Glomerular visceral epithelial cell (primary cell): ENCODE results near the gene DOCK9.

ENCODE experiments used
- DNase-seq: peaks from one replicate; pipeline ENCODE4 v3.0.0-alpha.2; 2016; ENCODE audit errors: extremely low spot score

Gene DOCK9

GRCh38 chr13:98945863-98946605, 31.8 kb downstream of the DOCK9 start:
- no peak for DNase-seq

DNA sequence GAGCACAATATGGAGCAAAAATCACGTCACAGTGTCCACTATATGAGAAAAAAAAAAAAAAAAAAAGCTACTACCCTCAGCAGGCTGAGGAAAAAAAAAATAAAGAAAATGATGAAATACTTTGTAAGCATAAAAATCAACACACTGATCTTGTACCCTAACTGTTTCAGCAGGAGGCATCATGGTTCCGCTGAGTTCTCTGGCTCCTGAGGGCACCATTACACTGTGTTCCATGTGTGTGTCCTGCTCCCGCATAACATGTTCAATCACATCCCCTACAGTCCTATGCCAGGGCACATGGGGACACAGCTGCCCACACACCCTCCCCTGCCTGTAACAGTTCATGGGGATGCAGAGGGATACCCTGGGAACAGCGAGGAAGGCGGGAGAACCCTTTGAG, 33.5 kb downstream of the DOCK9 start:
- no peak for DNase-seq

- no peak for DNase-seq
Measured at GRCh38 chr13:98942997-98943396, 34.9 kb downstream of the DOCK9 start.

DNA sequence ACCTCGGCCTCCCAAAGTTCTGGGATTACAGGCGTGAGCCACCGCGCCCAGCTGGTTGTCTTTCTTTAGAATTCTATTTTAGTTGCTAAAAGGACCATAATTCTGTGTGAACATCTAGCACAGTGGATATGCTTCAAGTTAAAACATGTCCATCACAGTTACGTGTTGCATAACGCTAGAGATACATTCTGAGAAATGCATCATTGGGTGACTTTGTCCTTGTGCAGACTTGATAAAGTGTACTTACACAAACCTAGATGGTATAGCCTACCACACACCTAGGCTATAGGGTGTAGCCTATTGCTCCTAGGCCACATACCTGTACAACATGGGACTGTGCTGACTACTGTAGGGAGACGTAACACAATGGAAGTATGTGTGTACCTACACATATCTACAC, 35.4 kb downstream of the DOCK9 start:
- DNase-seq, result no peak

GRCh38 chr13:98941536-98941935, 36.3 kb downstream of the DOCK9 start:
- no peak for DNase-seq

DNA sequence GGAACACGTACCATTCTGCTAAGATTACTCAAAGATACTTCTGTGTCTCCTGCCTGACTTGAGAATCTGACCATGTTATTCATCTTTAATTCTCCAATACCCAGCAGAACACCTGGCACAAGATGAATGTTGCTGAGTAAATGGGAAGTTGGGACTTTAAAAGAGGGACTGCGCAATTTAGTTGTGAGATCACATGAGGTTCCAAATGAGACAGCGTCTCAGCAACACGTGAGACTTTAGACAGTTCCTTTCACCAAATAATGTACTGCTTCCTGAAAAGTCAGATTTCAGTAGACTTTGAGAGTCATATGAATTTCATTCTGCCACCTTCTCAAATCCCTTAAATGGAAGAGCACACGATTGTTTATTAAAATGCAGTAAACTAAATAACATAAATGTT, 36.7 kb downstream of the DOCK9 start:
- DNase-seq, result no peak

DNA sequence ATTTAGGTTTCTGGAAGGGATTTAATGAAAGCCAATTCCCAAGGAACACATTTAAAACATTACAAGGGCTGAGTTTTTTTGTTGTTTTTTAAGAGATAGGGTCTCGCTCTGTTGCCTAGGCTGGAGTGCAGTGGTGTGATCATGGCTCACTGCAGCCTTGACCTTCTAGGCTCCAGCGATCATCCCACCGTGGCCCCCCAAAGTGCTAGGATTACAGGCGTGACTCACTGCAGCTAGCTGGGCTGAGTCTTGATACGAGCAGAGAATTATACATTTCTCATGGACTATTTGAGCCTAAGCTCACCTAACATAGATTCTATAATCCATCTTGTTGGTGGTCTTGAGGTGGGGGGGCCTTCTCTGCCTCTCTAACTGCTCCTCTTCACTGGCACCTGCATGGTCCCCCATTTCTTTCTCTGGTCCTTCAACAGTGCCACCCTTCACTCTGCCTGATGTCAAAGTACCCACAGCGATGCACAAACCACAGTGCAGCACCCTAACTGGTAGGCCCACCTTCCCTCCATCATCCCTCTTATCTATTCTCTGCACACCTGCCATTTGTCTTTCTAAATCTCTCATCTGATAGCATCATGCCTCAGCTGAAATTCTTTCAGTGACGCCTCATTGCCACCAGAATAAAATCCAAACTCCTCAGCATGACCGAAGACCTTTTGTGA, 37.4 kb downstream of the DOCK9 start:
- DNase-seq, result no peak

GRCh38 chr13:98939660-98940191, 38.1 kb downstream of the DOCK9 start:
- no peak for DNase-seq

DNA sequence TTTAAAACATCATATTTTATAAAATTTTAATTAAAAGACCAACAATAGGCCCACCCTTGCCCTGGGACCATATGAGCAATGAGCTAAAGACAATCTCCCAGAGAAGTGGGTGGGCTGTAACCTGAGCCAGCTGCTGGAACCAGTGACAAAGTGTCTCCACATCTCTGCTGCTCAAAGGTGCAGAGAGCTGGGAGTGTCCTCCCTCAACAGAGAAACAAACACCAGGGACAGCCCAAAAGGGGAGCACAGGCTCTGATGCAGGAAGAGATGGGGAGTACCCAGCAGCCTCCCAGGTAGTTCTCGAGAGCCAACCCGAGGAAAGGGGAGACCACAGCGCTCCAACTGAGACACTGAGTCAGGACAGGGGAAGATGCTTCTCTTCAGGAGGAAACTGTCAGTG, 39.1 kb downstream of the DOCK9 start:
- DNase-seq, result no peak

GRCh38 chr13:98937911-98938381, 39.9 kb downstream of the DOCK9 start:
- no peak for DNase-seq

DNA sequence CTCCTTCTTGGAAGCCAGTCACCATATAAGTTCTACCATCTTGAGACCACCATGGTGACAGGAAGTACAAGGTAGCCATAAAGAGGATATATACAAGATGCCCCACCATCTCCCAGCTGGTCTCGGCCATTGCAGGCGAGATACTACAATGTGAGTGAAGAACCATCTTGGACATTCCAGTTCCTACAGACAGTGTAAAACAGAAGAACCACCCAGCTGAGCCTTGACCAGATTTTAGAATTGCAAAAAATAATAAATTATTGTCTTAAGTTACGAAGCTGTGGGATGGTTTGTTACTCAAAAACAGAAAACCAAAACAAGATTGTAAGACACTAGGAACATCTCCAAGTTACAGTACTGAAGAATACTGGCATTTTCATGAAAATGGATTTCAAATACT, 43.6 kb downstream of the DOCK9 start:
- DNase-seq, result no peak

- no peak for DNase-seq
Measured at GRCh38 chr13:98930151-98930591, 47.7 kb downstream of the DOCK9 start.

GRCh38 chr13:98927951-98928927, 49.6 kb downstream of the DOCK9 start:
- DNase-seq, result no peak

- DNase-seq, result no peak
Measured at GRCh38 chr13:98925949-98926348, 51.9 kb downstream of the DOCK9 start.

DNA sequence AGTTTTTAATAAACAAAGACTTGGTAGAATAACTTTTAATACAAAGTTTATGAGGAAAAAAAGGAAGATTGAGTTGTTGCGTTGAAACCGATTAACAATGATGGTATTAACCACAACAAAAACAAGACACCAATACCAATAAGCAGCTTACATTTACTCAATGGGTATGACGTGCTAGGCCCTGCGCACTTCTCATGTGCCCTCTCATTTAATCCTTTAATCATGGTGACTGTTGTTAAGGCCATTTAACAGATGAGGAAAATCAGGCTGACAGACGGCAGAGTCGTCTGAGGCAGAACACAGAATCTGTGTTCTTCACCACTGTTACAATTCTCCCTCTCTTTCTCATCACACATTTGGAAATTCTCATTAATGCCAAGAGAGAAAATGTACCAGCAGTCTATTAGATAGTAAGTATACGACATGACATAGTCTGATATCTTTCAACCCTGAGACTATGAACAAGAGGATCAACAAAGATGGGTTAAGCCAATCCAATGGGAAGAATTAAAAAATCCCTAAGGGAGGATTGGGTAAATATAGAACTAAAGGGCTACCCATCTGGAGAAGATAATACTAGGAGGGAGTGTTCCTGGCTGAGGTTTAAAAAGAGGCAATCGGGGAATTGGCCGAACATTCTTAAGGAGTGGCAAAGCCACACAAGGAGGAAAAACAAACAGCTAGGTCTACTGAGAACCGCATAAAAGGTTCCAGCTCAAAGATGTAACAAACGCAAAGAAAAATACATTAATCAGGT, 54.0 kb downstream of the DOCK9 start:
- DNase-seq, result no peak

DNA sequence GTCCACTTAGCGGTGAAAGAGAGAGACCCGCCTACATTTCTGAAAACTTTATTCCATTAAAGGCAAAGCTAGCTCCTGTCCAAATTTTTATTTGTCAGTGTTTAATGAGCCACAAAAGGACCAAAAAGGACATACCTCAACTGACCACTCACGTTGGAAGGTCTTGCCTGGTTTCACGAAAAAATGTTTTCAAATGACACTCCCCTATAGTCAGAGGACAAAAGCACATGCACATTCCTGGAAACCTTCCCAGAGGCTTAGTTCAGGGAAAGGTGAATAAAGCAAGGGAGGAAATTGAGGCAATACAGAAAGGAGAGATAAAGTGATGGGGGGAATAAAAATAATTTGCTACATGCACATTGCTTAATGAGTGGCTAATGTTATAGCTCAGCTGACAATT, 55.6 kb downstream of the DOCK9 start:
- no peak for DNase-seq

DNA sequence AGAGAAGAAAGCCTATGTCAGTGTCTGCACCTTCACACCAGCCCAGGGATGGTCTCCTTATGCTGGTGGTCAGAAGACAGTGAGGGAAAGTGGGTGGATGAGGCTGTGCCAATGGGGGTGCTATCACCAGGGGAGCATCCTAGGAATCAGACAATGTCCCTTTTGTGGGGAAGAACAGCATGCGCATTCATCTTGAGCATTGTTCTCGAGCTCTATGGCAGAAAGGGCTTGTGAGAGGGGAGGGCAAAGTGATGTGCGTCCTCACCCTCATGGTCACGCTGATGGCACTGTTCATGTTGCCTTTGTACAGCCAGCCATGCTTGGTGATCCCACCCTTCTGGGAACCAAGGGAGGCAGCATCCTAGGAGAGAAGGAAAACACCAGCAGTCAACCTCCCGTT, 56.1 kb downstream of the DOCK9 start:
- no peak for DNase-seq

DNA sequence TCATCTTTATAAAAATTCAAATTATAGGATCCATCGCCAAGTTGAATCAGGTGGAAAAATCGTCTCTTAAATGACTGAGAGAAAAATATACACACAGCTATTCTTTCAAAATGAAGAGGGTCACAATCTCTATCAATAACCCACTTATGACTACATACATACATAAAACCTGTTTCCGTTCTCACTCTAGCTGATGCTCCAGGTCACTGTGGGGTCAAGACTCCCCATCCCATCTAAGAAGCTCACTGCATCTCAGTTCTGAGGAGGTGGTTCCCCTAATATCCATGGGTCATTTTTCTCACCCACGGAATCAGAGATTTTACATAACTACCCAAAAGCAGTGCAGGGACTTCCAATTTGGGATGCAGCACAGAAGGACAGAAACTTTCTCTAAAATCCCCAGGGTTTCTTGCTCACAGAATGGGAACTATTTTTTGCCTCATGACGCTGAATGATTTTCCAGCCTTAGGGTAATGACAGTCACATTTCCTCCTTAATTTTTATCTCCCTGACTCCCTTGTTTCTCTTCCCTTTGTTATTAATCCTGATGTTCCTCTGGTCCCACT, 56.8 kb downstream of the DOCK9 start:
- DNase-seq, result no peak

DNA sequence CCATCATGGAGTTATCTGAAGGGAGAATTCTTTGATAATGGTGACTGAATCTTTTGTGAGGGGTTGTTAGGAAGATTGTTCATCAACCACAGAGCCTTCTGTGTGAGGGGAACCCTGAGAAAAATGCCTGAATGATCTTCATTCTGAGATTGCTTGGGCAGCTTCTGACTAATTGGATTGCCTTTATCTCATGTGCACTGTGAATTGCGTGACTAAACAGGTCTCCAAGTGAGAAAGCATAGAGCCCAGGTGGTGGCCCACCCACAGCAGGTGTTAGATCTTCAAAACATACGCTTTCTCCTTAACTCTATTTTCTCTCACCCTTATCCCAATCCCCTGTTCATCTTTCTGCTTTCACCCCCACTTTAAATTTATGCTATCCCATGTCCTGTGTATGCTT, 58.3 kb downstream of the DOCK9 start:
- no peak for DNase-seq

GRCh38 chr13:98918771-98919170, 59.1 kb downstream of the DOCK9 start:
- DNase-seq, result no peak

DNA sequence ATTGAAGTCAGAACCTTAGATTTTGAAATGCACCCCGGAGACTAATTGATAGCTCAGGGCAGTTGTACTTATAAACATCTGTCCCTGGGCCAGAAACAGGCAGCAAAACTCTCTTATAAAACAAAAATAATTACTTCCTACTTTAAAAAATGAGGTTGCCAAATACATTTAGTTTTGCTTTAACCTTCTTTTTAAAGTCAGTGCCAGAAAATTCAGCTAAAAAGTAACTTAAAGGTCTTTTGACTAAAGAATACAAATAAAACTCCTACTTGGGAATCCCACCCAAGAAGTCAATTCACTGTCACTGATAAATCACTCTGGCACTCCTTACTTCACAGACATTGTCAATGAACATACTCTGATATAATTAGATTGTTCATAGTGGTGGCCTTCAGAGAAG, 60.7 kb downstream of the DOCK9 start:
- no peak for DNase-seq
